Natural killer cell (primary cell): ENCODE data around the gene OLFML2B. TPM values are rescaled to one million over a fixed set of nuclear protein-coding genes. Genes with fewer than 3 reads are reported as not detected.
"Not testable (repeated sequence)": the region's sequence is repeated elsewhere in the genome, so short reads cannot be mapped to it uniquely, and the experiment has no call there.

Experiments used
- ATAC-seq, 3 donors: fragments of 150-1000 bp in 2 of 3; fragments of 200-7000 bp in 1 of 3; cut with Tn5 transposase; 1 replicate in 1 of 3; 2 replicates in 2 of 3; pipeline ENCODE4 v1.10.0; 2021; ENCODE audit warnings: mild to moderate bottlenecking in 2 of 3, moderate library complexity in 2 of 3
- DNase-seq, 2 donors: peaks; one replicate each; pipeline versions ENCODE4 v3.0.0 to v3.0.0-alpha.2; 2013 to 2021; ENCODE audit warnings: mixed read lengths in 1 of 2
- H3K27ac ChIP-seq: one replicate; pipeline ENCODE4 v1.5.1; 2013; ENCODE audit warnings: mild to moderate bottlenecking, low read length
- H3K27me3 ChIP-seq: one replicate; pipeline ENCODE4 v1.6.1; 2013; ENCODE audit warnings: low read length; ENCODE audit not compliant: control insufficient read depth, insufficient read depth
- H3K36me3 ChIP-seq: one replicate; pipeline ENCODE4 v1.6.1; 2013; ENCODE audit warnings: low read length; ENCODE audit not compliant: control insufficient read depth, insufficient read depth
- H3K4me1 ChIP-seq: one replicate; pipeline ENCODE4 v1.6.1; 2013; ENCODE audit warnings: low read length; ENCODE audit not compliant: control insufficient read depth, insufficient read depth
- H3K4me3 ChIP-seq: one replicate; pipeline ENCODE4 v1.5.1; 2013; ENCODE audit warnings: low read length
- H3K9me3 ChIP-seq: one replicate; pipeline ENCODE4 v1.6.1; 2013; ENCODE audit warnings: low read length; ENCODE audit not compliant: control insufficient read depth, insufficient read depth
- H3K27ac Mint-ChIP-seq, 2 donors: one replicate each; pipeline ENCODE4 v1.8.0; 2022; ENCODE audit warnings: mild to moderate bottlenecking in 2 of 2, mixed read lengths in 2 of 2, moderate library complexity in 1 of 2
- H3K27me3 Mint-ChIP-seq, 2 donors: one replicate each; pipeline ENCODE4 v1.8.0; 2022; ENCODE audit warnings: low read depth in 2 of 2, mixed read lengths in 2 of 2
- H3K36me3 Mint-ChIP-seq: one replicate; pipeline ENCODE4 v1.8.0; 2022; ENCODE audit warnings: mixed read lengths
- H3K4me1 Mint-ChIP-seq, 2 donors: one replicate each; pipeline ENCODE4 v1.8.0; 2022; ENCODE audit warnings: mixed read lengths in 2 of 2
- H3K4me3 Mint-ChIP-seq: one replicate; pipeline ENCODE4 v1.8.0; 2022; ENCODE audit warnings: mild to moderate bottlenecking, moderate library complexity, mixed read lengths
- H3K9me3 Mint-ChIP-seq, 2 donors: one replicate each; pipeline ENCODE4 v1.8.0; 2022; ENCODE audit warnings: mixed read lengths in 2 of 2
- WGBS: methylation state at CpG from one replicate; pipeline ENCODE4 v1.1.7; 2013; ENCODE audit warnings: missing lambda C conversion rate; ENCODE audit not compliant: insufficient coverage; 5-methylcytosine and 5-hydroxymethylcytosine counted together
- intact Hi-C: fragments of 100-400 bp; cut with micrococcal nuclease; formaldehyde crosslinking; loops from one replicate; pipeline ENCODE4 v1.14.2; 2022
- total RNA-seq, 4 donors: library from RNA; stranded (reverse); fragments of 120-200 nt in 1 of 4; gene quantifications; one replicate each; pipeline versions ENCODE4 v1.2.3 to v1.2.4, GENCODE V29; 2013 to 2022
- TF ChIP-seq, protein P1 (sequence below): fragments of 200-600 bp; IDR thresholded peaks from one replicate; pipeline ENCODE4 v1.8.0; 2022; ENCODE audit warnings: antibody characterized with exemption

The OLFML2B gene
- total RNA-seq, 3 donors from 2014 or later (not counting 1 experiment from before 2014, with no cell fraction given) = 0.33 TPM; not detected in 2

DNA sequence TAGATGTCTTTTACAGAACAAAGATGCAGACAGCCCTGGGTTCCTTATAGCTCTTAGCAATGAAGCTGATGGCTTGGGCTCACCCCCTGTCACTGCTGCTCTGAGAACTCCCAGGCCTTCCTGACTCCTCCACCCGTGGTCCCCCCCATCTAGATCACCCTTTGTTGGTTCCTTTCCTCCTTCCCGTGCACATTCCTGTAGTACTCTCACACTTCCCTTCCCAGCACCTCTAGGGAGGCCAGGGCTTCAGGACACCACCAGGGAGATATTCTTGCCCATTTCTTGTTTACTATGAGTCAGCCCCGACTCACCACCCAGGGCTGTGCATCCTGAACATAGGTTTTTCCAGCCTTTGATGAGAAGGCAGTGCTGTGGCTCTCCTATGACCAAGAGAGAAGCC is 31.4 kb upstream of the OLFML2B start:
- no peaks in the 10 kb centered on the region for H3K4me1 ChIP-seq
- no peaks in the 10 kb centered on the region for H3K9me3 Mint-ChIP-seq
- WGBS = 85% methylated on average over 3 of the region's 3 CpGs
- no peak overlapping the region for H3K27ac ChIP-seq
- no peak overlapping the region for H3K27ac Mint-ChIP-seq
- H3K4me3 Mint-ChIP-seq = no peak overlapping the region
- H3K36me3 Mint-ChIP-seq = no peaks in the 10 kb centered on the region
- no peaks in the 10 kb centered on the region for H3K36me3 ChIP-seq
- TF ChIP-seq, protein P1, sequence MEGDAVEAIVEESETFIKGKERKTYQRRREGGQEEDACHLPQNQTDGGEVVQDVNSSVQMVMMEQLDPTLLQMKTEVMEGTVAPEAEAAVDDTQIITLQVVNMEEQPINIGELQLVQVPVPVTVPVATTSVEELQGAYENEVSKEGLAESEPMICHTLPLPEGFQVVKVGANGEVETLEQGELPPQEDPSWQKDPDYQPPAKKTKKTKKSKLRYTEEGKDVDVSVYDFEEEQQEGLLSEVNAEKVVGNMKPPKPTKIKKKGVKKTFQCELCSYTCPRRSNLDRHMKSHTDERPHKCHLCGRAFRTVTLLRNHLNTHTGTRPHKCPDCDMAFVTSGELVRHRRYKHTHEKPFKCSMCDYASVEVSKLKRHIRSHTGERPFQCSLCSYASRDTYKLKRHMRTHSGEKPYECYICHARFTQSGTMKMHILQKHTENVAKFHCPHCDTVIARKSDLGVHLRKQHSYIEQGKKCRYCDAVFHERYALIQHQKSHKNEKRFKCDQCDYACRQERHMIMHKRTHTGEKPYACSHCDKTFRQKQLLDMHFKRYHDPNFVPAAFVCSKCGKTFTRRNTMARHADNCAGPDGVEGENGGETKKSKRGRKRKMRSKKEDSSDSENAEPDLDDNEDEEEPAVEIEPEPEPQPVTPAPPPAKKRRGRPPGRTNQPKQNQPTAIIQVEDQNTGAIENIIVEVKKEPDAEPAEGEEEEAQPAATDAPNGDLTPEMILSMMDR = no peak
- no peak for ATAC-seq
- intact Hi-C loops = loop anchor here (10.0 kb wide), 1 partner anchor 1260 kb away; no protein-coding TSS in a partner anchor
- no peaks in the 10 kb centered on the region for H3K4me1 Mint-ChIP-seq
- H3K27me3 ChIP-seq = no peaks in the 10 kb centered on the region
- H3K27me3 Mint-ChIP-seq = peaks cover 0 to 8% of the 10 kb centered on the region in 2 donors
- no peak overlapping the region for H3K4me3 ChIP-seq
- H3K9me3 ChIP-seq = no peaks in the 10 kb centered on the region
- DNase-seq = no peak

DNA sequence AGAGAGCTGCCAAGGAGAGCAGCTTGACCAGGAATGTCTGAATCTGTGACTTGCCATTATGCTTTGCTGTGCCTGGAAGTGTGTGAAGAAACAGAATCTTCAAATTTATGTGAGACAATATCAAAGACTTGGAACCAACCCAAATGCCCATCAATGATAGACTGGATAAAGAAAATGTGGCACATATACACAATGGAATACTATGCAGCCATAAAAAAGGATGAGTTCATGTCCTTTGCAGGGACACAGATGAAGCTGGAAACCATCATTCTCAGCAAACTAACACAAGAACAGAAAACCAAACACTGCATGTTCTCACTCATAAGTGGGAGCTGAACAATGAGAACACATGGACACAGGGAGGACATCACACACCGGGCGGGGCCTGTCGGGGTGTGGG is 30.3 kb upstream of the OLFML2B start:
- H3K4me1 ChIP-seq, H3K36me3 Mint-ChIP-seq, H3K27ac Mint-ChIP-seq, DNase-seq, ATAC-seq, H3K27ac ChIP-seq, H3K27me3 ChIP-seq, H3K4me3 Mint-ChIP-seq, H3K4me1 Mint-ChIP-seq, H3K4me3 ChIP-seq, H3K9me3 Mint-ChIP-seq, H3K9me3 ChIP-seq, H3K36me3 ChIP-seq: not testable (repeated sequence)
- intact Hi-C loops = loop anchor here (10.0 kb wide), 1 partner anchor 1261 kb away; no protein-coding TSS in a partner anchor
- peaks cover 0 to 11% of the 10 kb centered on the region in 2 donors for H3K27me3 Mint-ChIP-seq
- WGBS = 93% methylated on average over 3 of the region's 3 CpGs

DNA sequence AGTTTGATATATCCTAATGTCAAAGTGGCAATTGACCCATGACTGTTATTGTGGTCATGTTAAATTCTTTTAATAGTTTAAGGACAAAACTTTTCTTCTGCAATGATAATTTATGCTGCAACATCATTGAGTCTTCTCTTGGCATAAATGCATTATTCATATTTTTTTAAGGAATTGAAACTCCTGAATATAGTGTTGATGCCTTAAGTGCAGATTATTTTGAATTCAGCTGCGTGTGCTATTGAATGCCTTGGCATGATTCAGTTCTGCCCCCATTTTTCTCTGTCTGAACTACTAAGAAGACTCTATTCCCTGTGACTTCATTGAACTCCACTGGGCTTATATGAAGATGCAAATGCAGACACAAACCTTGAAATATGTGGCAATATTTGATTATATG is 23.3 kb upstream of the OLFML2B start:
- no peaks in the 10 kb centered on the region for H3K36me3 ChIP-seq
- H3K27ac ChIP-seq = no peak overlapping the region
- no peak overlapping the region for H3K4me3 ChIP-seq
- H3K4me1 ChIP-seq = no peaks in the 10 kb centered on the region
- TF ChIP-seq, protein P1 = no peak
- intact Hi-C loops = no loop called here
- WGBS = 88% methylated on average over 1 of the region's 1 CpG
- no peaks in the 10 kb centered on the region for H3K27me3 ChIP-seq
- Mint-ChIP-seq H3K9me3 (no peaks in the 10 kb centered on the region), H3K36me3 (no peaks in the 10 kb centered on the region), H3K27ac (no peak overlapping the region), H3K27me3 (peaks cover 4 to 27% of the 10 kb centered on the region in 2 donors), H3K4me3 (no peak overlapping the region), H3K4me1 (no peaks in the 10 kb centered on the region)
- no peaks in the 10 kb centered on the region for H3K9me3 ChIP-seq
- ATAC-seq (no peak), DNase-seq (no peak)

DNA sequence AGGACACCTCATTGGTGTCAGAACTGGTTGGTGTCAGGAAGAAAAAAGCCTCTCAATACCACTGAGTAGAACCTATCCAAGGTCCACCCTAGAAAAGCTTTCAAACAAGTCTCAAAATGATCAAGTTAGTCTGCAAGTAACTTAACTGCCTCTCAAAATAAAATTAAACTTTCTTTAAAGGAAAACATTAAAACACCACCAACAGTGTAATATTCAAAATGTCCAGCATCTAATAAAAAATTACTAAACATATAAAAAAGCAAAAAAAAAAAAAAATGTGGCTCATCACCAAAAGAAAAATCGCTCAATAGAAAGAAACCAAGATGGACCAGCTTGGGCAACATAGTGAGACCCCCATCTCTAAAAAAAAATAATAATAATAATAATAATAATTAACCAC is 18.7 kb upstream of the OLFML2B start:
- TF ChIP-seq, protein P1 = no peak
- Mint-ChIP-seq H3K27ac (no peak overlapping the region), H3K9me3 (no peaks in the 10 kb centered on the region), H3K4me3 (no peak overlapping the region), H3K36me3 (no peaks in the 10 kb centered on the region), H3K4me1 (no peaks in the 10 kb centered on the region), H3K27me3 (peaks cover 15 to 44% of the 10 kb centered on the region in 2 donors)
- intact Hi-C loops = no loop called here
- WGBS = no CpG with 5 or more reads among the region's 1 CpG
- Histone ChIP-seq H3K27ac (no peak overlapping the region), H3K9me3 (no peaks in the 10 kb centered on the region), H3K27me3 (peaks cover 3% of the 10 kb centered on the region), H3K4me1 (no peaks in the 10 kb centered on the region), H3K4me3 (no peak overlapping the region), H3K36me3 (no peaks in the 10 kb centered on the region)
- ATAC-seq = no peak
- no peak for DNase-seq
